Measurements from ENCODE around the gene LAMP2.

LAMP2 gene

GRCh38 chrX:120485638-120486520 lies 16.8 kb upstream of the LAMP2 start (continued):
- TF ChIP-seq ZNF488 (tag by site-specific recombination; IDR thresholded peaks at IDR 0.05) (no peak), ZNF16 (tag by site-specific recombination; IDR thresholded peaks at IDR 0.05; ENCODE audit: low read depth) (no peak), ZFP3 (tag by site-specific recombination; IDR thresholded peaks at IDR 0.05; ENCODE audit: low read depth) (no peak), ZNF114 (tag by site-specific recombination; IDR thresholded peaks at IDR 0.05) (no peak), ZNF133 (tag by site-specific recombination; IDR thresholded peaks at IDR 0.05) (no peak), ZNF692 (tag by site-specific recombination; IDR thresholded peaks at IDR 0.05) (peak; percentile 85; the same call in 1 of the 2 replicates), ZNF239 (tag by site-specific recombination; IDR thresholded peaks at IDR 0.05) (no peak), ZNF302 (tag by site-specific recombination; IDR thresholded peaks at IDR 0.05; ENCODE audit: low read depth) (no peak), ZNF214 (tag by site-specific recombination; IDR thresholded peaks at IDR 0.05; ENCODE audit: borderline replicate concordance) (no peak), ZBTB20 (tag by site-specific recombination; IDR thresholded peaks at IDR 0.05) (peak; percentile 43; the same call in 1 of the 2 replicates), ZNF501 (tag by site-specific recombination; IDR thresholded peaks at IDR 0.05) (0 out of 2 replicates have a peak, but pooled peaks have one; percentile 34), ZIC2 (tag by site-specific recombination; IDR thresholded peaks at IDR 0.05) (no peak), ZSCAN30 (tag by site-specific recombination; IDR thresholded peaks at IDR 0.05) (peak; percentile 72), MYNN (tag by site-specific recombination; IDR thresholded peaks at IDR 0.05; ENCODE audit: borderline replicate concordance) (no peak), ZNF677 (tag by site-specific recombination; IDR thresholded peaks at IDR 0.05) (no peak), GLI4 (tag by site-specific recombination; IDR thresholded peaks at IDR 0.05) (no peak), ZBTB1 (tag by site-specific recombination; IDR thresholded peaks at IDR 0.05) (no peak), ZXDB (tag by site-specific recombination; IDR thresholded peaks at IDR 0.05) (peak; percentile 60)

- POLR2A ChIA-PET: interaction anchor here (1.7 to 2.1 kb wide), 2 partner anchors 16 to 235 kb away, joined by 5 to 14 read pairs; partner anchors contain the start of genes LAMP2 and ZBTB33
- H3K4me3 ChIP-seq (ENCODE audit: low read depth, low read length): no peak overlapping the region; the same call in 1 of the 2 replicates
- TF ChIP-seq ZFP41 (tag by site-specific recombination; IDR thresholded peaks at IDR 0.05; ENCODE audit: borderline replicate concordance) (no peak), ZNF426 (tag by site-specific recombination; IDR thresholded peaks at IDR 0.05) (no peak), ZBTB17 (tag by site-specific recombination; IDR thresholded peaks at IDR 0.05) (no peak), ZNF175 (tag by site-specific recombination; IDR thresholded peaks at IDR 0.05) (no peak), ZNF138 (tag by site-specific recombination; IDR thresholded peaks at IDR 0.05; ENCODE audit: borderline replicate concordance) (no peak), ZNF623 (tag by site-specific recombination; IDR thresholded peaks at IDR 0.05) (no peak), ZNF76 (tag by site-specific recombination; IDR thresholded peaks at IDR 0.05; ENCODE audit: borderline replicate concordance, low read depth) (no peak), ZNF146 (tag by site-specific recombination; IDR thresholded peaks at IDR 0.05) (no peak), PRDM6 (tag by site-specific recombination; IDR thresholded peaks at IDR 0.05) (no peak), ZFP37 (tag by site-specific recombination; IDR thresholded peaks at IDR 0.05) (no peak), ATF2 (tag by site-specific recombination; IDR thresholded peaks at IDR 0.05; ENCODE audit: low read depth) (no peak), ZNF560 (tag by site-specific recombination; IDR thresholded peaks at IDR 0.05; ENCODE audit: borderline replicate concordance) (no peak), ZNF548 (tag by site-specific recombination; IDR thresholded peaks at IDR 0.05) (no peak)
These were observed 16.2 kb upstream of the LAMP2 start for GRCh38 chrX:120485315-120485637.

More at GRCh38 chrX:120485315-120485637, 16.2 kb upstream of the LAMP2 start:
- no peaks in the 10 kb centered on the region for H3K4me1 ChIP-seq (ENCODE audit: control insufficient read depth, insufficient read depth, low read length)
- CTCF ChIA-PET: interaction anchor here (1.0 kb wide), 1 partner anchor 13 kb away, joined by 4 read pairs; no protein-coding TSS in a partner anchor
- H3K9me3 ChIP-seq (ENCODE audit: control insufficient read depth, insufficient read depth, low read depth, low read length): no peaks in the 10 kb centered on the region; the same call in 1 of the 2 replicates
- H3K27ac ChIP-seq (ENCODE audit: extremely low read depth, low read depth, low read length): no peak overlapping the region; the same call in 1 of the 2 replicates
- H3K36me3 ChIP-seq (ENCODE audit: control insufficient read depth in 2 of 2, insufficient read depth in 1 of 2, low read length in 2 of 2): no peaks in the 10 kb centered on the region
